SK-N-SH treated with all-trans-retinoic acid at 6 μM for 48 hours (cell line): ENCODE data around the gene PRKAR1B.

Experiments used
- ATAC-seq: fragments of 200-7000 bp; cut with Tn5 transposase; 3 replicates; pipeline ENCODE4 v1.9.1; 2020; ENCODE audit warnings: mild to moderate bottlenecking, moderate library complexity
- ARNTL ChIP-seq: fragments of 450-650 bp; formaldehyde crosslinking; IDR thresholded peaks from 2 replicates; pipeline ENCODE4 v1.5.0; 2020; ENCODE audit warnings: low read depth, mild to moderate bottlenecking, moderate library complexity, borderline replicate concordance
- BACH2 ChIP-seq: fragments of 250-450 bp; sonication (Bioruptor Pico); IDR thresholded peaks from 2 replicates; pipeline ENCODE4 v1.9.0; 2021; ENCODE audit warnings: mild to moderate bottlenecking, borderline replicate concordance
- CREB5 ChIP-seq: fragments of 250-450 bp; sonication (Bioruptor Pico); IDR thresholded peaks from 2 replicates; pipeline ENCODE4 v1.5.1; 2020; ENCODE audit warnings: low read depth, mild to moderate bottlenecking, moderate library complexity
- CSDC2 ChIP-seq: fragments of 250-450 bp; sonication (Bioruptor Pico); IDR thresholded peaks from 2 replicates; pipeline ENCODE4 v1.5.0; 2020; ENCODE audit warnings: mild to moderate bottlenecking, moderate library complexity
- ESRRG ChIP-seq: fragments of 250-450 bp; sonication (Bioruptor Pico); IDR thresholded peaks from 2 replicates; pipeline ENCODE4 v1.6.1; 2021; ENCODE audit warnings: mild to moderate bottlenecking
- GLIS3 ChIP-seq: fragments of 250-450 bp; sonication (Bioruptor Pico); IDR thresholded peaks from 2 replicates; pipeline ENCODE4 v1.5.0; 2020; ENCODE audit warnings: mild to moderate bottlenecking, moderate library complexity
- ISL1 ChIP-seq: fragments of 250-450 bp; sonication (Bioruptor Pico); IDR thresholded peaks from 2 replicates; pipeline ENCODE4 v2.1.2; 2022; ENCODE audit warnings: mild to moderate bottlenecking, moderate library complexity
- OSR1 ChIP-seq: fragments of 250-450 bp; sonication (Bioruptor Pico); IDR thresholded peaks from 2 replicates; pipeline ENCODE4 v1.8.0; 2022; ENCODE audit warnings: moderate library complexity, mild to moderate bottlenecking, inconsistent platforms
- PATZ1 ChIP-seq: fragments of 250-450 bp; sonication (Bioruptor Pico); IDR thresholded peaks from 2 replicates; pipeline ENCODE4 v1.8.0; 2020; ENCODE audit warnings: mild to moderate bottlenecking, moderate library complexity, borderline replicate concordance
- POU6F1 ChIP-seq: fragments of 250-450 bp; sonication (Bioruptor Pico); IDR thresholded peaks from 2 replicates; pipeline ENCODE4 v1.8.0; 2021; ENCODE audit warnings: low read depth, mild to moderate bottlenecking, moderate library complexity, borderline replicate concordance
- PPARA ChIP-seq: fragments of 250-450 bp; sonication (Bioruptor Pico); IDR thresholded peaks from 2 replicates; pipeline ENCODE4 v1.5.0; 2020; ENCODE audit warnings: mild to moderate bottlenecking, borderline replicate concordance
- RARB ChIP-seq: fragments of 250-450 bp; sonication (Bioruptor Pico); IDR thresholded peaks from 2 replicates; pipeline ENCODE4 v1.8.0; 2021; ENCODE audit warnings: mild to moderate bottlenecking, moderate library complexity
- SNAI2 ChIP-seq: fragments of 250-450 bp; sonication (Bioruptor Pico); IDR thresholded peaks from 2 replicates; pipeline ENCODE4 v1.5.0; 2020; ENCODE audit warnings: mild to moderate bottlenecking, moderate library complexity
- TCF4 ChIP-seq: fragments of 250-450 bp; sonication (Bioruptor Pico); IDR thresholded peaks from 2 replicates; pipeline ENCODE4 v1.8.0; 2021; ENCODE audit warnings: mild to moderate bottlenecking, moderate library complexity, borderline replicate concordance
- TOX ChIP-seq: fragments of 250-450 bp; sonication (Bioruptor Pico); IDR thresholded peaks from 2 replicates; pipeline ENCODE4 v1.8.0; 2021; ENCODE audit warnings: mild to moderate bottlenecking, moderate library complexity, borderline replicate concordance
- TSHZ2 ChIP-seq: fragments of 250-450 bp; sonication (Bioruptor Pico); IDR thresholded peaks from 2 replicates; pipeline ENCODE4 v1.5.0; 2020; ENCODE audit warnings: mild to moderate bottlenecking, moderate library complexity
- ZC3H10 ChIP-seq: fragments of 250-450 bp; sonication (Bioruptor Pico); IDR thresholded peaks from 2 replicates; pipeline ENCODE4 v1.5.1; 2021; ENCODE audit warnings: mild to moderate bottlenecking, moderate library complexity
- ZFP3 ChIP-seq: fragments of 250-450 bp; sonication (Bioruptor Pico); IDR thresholded peaks from 2 replicates; pipeline ENCODE4 v1.5.0; 2020; ENCODE audit warnings: mild to moderate bottlenecking, moderate library complexity
- ZFP30 ChIP-seq: fragments of 450-650 bp; formaldehyde crosslinking; IDR thresholded peaks from 2 replicates; pipeline ENCODE4 v1.5.0; 2022; ENCODE audit warnings: mild to moderate bottlenecking, moderate library complexity
- ZNF565 ChIP-seq: fragments of 450-650 bp; formaldehyde crosslinking; conservative IDR thresholded peaks from 2 replicates; pipeline ENCODE4 v1.5.0; 2020; ENCODE audit warnings: low read depth, mild to moderate bottlenecking, moderate library complexity
- ZNF70 ChIP-seq: fragments of 450-650 bp; formaldehyde crosslinking; IDR thresholded peaks from 2 replicates; pipeline ENCODE4 v1.5.0; 2020; ENCODE audit warnings: mild to moderate bottlenecking, moderate library complexity
- ZNF8 ChIP-seq: fragments of 450-650 bp; formaldehyde crosslinking; IDR thresholded peaks from 2 replicates; pipeline ENCODE4 v1.5.0; 2020; ENCODE audit warnings: mild to moderate bottlenecking, moderate library complexity

PRKAR1B gene

GRCh38 chr7:724298-724697, 2.8 kb downstream of the PRKAR1B start:
- ATAC-seq = no peak

GRCh38 chr7:723541-723940, 3.5 kb downstream of the PRKAR1B start:
- TF ChIP-seq TCF4 (no peak), ZFP30 (no peak), ZC3H10 (no peak), CSDC2 (no peak), ESRRG (CRISPR knock-in tag) (no peak), OSR1 (CRISPR knock-in tag) (no peak), ZNF565 (CRISPR knock-in tag) (no peak), ZNF8 (CRISPR knock-in tag) (no peak), POU6F1 (CRISPR knock-in tag) (no peak), SNAI2 (no peak), TSHZ2 (CRISPR knock-in tag) (no peak), BACH2 (CRISPR knock-in tag) (no peak)
- TF ChIP-seq, all 23 proteins: peak for 0

More at GRCh38 chr7:724298-724697, 2.8 kb downstream of the PRKAR1B start:
- TF ChIP-seq ZNF565 (CRISPR knock-in tag) (no peak), POU6F1 (CRISPR knock-in tag) (no peak), ZFP30 (no peak), OSR1 (CRISPR knock-in tag) (no peak), TSHZ2 (CRISPR knock-in tag) (no peak), TCF4 (no peak), CREB5 (CRISPR knock-in tag) (no peak), ZC3H10 (no peak), ISL1 (no peak), ZNF70 (no peak), RARB (no peak), PPARA (CRISPR knock-in tag) (no peak), BACH2 (CRISPR knock-in tag) (no peak), GLIS3 (CRISPR knock-in tag) (no peak)

GRCh38 chr7:721619-722248, 5.3 kb downstream of the PRKAR1B start:
- ATAC-seq = no peak
- TF ChIP-seq ISL1 (no peak), ZNF565 (CRISPR knock-in tag) (no peak), OSR1 (CRISPR knock-in tag) (no peak), ZFP30 (no peak), POU6F1 (CRISPR knock-in tag) (no peak), SNAI2 (no peak), TOX (CRISPR knock-in tag) (no peak), RARB (no peak), ARNTL (CRISPR knock-in tag) (no peak), PPARA (CRISPR knock-in tag) (no peak), BACH2 (CRISPR knock-in tag) (no peak), ZFP3 (CRISPR knock-in tag) (no peak), PATZ1 (CRISPR knock-in tag) (no peak), ESRRG (CRISPR knock-in tag) (no peak), CSDC2 (no peak), GLIS3 (CRISPR knock-in tag) (no peak), TCF4 (no peak), ZC3H10 (no peak), ZNF8 (CRISPR knock-in tag) (no peak), ZNF70 (no peak)
- TF ChIP-seq, all 23 proteins: peak for 0

More at GRCh38 chr7:723541-723940, 3.5 kb downstream of the PRKAR1B start:
- no peak for ATAC-seq
